Fibroblast of lung (primary cell): ENCODE results near the gene EFCAB14. TPM values are rescaled to one million over a fixed set of nuclear protein-coding genes. Genes with fewer than 3 reads are reported as not detected.
"Not testable (repeated sequence)": the region's sequence is repeated elsewhere in the genome, so short reads cannot be mapped to it uniquely, and the experiment has no call there.

ENCODE experiments used
- DNase-seq, 2 donors: peaks; one replicate each; pipeline versions ENCODE4 v3.0.0 to v3.0.0-alpha.2; 2010; ENCODE audit warnings: low read depth in 2 of 2
- H2AFZ ChIP-seq: 2 replicates; pipeline ENCODE4 v1.5.1; 2012; ENCODE audit warnings: low read length, control low read depth, inconsistent platforms
- H3K27ac ChIP-seq: 2 replicates; pipeline ENCODE4 v1.5.1; 2011; ENCODE audit warnings: low read length, control low read depth; ENCODE audit not compliant: insufficient read depth
- H3K27me3 ChIP-seq: 2 replicates; pipeline ENCODE4 v1.5.1; 2011; ENCODE audit warnings: mild to moderate bottlenecking, low read length; ENCODE audit not compliant: control insufficient read depth, insufficient read depth
- H3K36me3 ChIP-seq: 2 replicates; pipeline ENCODE4 v1.5.1; 2011; ENCODE audit warnings: low read length; ENCODE audit not compliant: control insufficient read depth, insufficient read depth
- H3K4me1 ChIP-seq: 2 replicates; pipeline ENCODE4 v1.5.1; 2011; ENCODE audit warnings: low read length; ENCODE audit not compliant: control insufficient read depth, insufficient read depth; ENCODE audit errors: extremely low read depth
- H3K4me2 ChIP-seq: 2 replicates; pipeline ENCODE4 v1.5.1; 2011; ENCODE audit warnings: low read length, control low read depth; ENCODE audit not compliant: insufficient read depth; ENCODE audit errors: extremely low read depth
- H3K4me3 ChIP-seq, 4 experiments: fragments of 200-600 bp in 1 of 4; sonication (generic) in 1 of 4; replicated peaks in 1 of 4; 2 replicates each; pipeline ENCODE4 v1.5.1; 2011 to 2016; ENCODE audit warnings: low read length in 4 of 4, low read depth in 3 of 4, mild to moderate bottlenecking in 3 of 4, control low read depth in 2 of 4, inconsistent platforms in 1 of 4, mixed read lengths in 1 of 4; ENCODE audit not compliant: insufficient read depth in 1 of 4; ENCODE audit errors: control extremely low read depth in 1 of 4
- H3K79me2 ChIP-seq: 2 replicates; pipeline ENCODE4 v1.5.1; 2012; ENCODE audit warnings: mild to moderate bottlenecking, low read length, inconsistent platforms; ENCODE audit not compliant: control insufficient read depth, insufficient read depth
- H3K9ac ChIP-seq: 2 replicates; pipeline ENCODE4 v1.5.1; 2011; ENCODE audit warnings: mild to moderate bottlenecking, low read length, control low read depth; ENCODE audit not compliant: insufficient read depth
- H3K9me3 ChIP-seq: 2 replicates; pipeline ENCODE4 v1.5.1; 2012; ENCODE audit warnings: low read depth, low read length; ENCODE audit not compliant: control insufficient read depth, insufficient read depth
- H4K20me1 ChIP-seq: 2 replicates; pipeline ENCODE4 v1.5.1; 2011; ENCODE audit warnings: low read length; ENCODE audit not compliant: control insufficient read depth, insufficient read depth; ENCODE audit errors: extremely low read depth
- EZH2 ChIP-seq: IDR thresholded peaks from 2 replicates; pipeline ENCODE4 v1.5.1; 2012; ENCODE audit warnings: low read length, control low read depth, mild to moderate bottlenecking; ENCODE audit errors: missing control alignments
- polyA plus RNA-seq, 2 donors: library from polyadenylated mRNA; depleted of rRNA in 1 of 2; stranded (reverse) in 1 of 2; unstranded in 1 of 2; fragments of >200 nt; gene quantifications; 2 replicates each; pipeline ENCODE4 v1.2.1, GENCODE V29; 2011 to 2012; ENCODE audit warnings: missing spikeins in 1 of 2
- total RNA-seq: library from RNA; depleted of rRNA; stranded (reverse); fragments of >200 nt; gene quantifications from 2 replicates; pipeline ENCODE4 v1.2.1, GENCODE V29; 2014
- TF ChIP-seq, protein P1 (sequence below), 2 donors: IDR thresholded peaks in 1 of 2; conservative IDR thresholded peaks in 1 of 2; 1 replicate in 1 of 2; 2 replicates in 1 of 2; pipeline ENCODE4 v1.5.1; 2011 to 2012; ENCODE audit warnings: low read length in 2 of 2, control low read depth in 1 of 2, inconsistent platforms in 1 of 2, low read depth in 1 of 2, mild to moderate bottlenecking in 1 of 2

Gene EFCAB14
- total and polyA plus RNA-seq, 2 donors (not counting 1 experiment from before 2014, with no cell fraction given) = 35.3 to 65.0 TPM

DNA sequence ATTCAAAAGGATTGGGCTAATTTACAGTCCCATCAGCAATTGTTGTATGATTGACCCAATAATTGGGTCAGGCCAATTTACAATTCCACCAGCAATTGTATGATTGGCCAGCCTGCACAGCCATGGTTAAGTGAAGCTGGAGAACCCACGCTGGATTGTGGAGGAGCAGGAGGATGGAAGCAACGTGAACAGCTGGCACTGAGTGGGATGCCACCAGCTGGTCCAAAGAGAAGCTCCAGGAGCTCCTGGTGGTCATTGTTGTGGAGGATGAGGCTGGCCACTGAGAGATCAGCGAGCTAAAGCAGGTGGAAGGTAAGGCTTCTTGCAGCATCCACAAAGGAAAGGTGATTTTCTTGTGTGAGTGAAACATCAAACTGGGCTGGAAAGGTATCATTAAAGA lies 23.2 kb upstream of the EFCAB14 start:
- Histone ChIP-seq H3K4me3 (no peak overlapping the region), H3K4me1 (no peaks in the 10 kb centered on the region), H3K4me2 (no peak overlapping the region), H3K9ac (no peak overlapping the region), H3K36me3 (no peaks in the 10 kb centered on the region), H3K27me3 (no peaks in the 10 kb centered on the region), H3K79me2 (no peaks in the 10 kb centered on the region), H3K27ac (no peak overlapping the region), H3K9me3 (no peaks in the 10 kb centered on the region), H4K20me1 (no peaks in the 10 kb centered on the region), H2AFZ (no peak overlapping the region)
- TF ChIP-seq, protein P1, sequence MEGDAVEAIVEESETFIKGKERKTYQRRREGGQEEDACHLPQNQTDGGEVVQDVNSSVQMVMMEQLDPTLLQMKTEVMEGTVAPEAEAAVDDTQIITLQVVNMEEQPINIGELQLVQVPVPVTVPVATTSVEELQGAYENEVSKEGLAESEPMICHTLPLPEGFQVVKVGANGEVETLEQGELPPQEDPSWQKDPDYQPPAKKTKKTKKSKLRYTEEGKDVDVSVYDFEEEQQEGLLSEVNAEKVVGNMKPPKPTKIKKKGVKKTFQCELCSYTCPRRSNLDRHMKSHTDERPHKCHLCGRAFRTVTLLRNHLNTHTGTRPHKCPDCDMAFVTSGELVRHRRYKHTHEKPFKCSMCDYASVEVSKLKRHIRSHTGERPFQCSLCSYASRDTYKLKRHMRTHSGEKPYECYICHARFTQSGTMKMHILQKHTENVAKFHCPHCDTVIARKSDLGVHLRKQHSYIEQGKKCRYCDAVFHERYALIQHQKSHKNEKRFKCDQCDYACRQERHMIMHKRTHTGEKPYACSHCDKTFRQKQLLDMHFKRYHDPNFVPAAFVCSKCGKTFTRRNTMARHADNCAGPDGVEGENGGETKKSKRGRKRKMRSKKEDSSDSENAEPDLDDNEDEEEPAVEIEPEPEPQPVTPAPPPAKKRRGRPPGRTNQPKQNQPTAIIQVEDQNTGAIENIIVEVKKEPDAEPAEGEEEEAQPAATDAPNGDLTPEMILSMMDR (conservative IDR thresholded peaks at IDR 0.05 in 1 of 2, IDR thresholded peaks at IDR 0.05 in 1 of 2; ENCODE audit: low read depth in 1 of 2, low read length in 2 of 2) = no peak
- no peak for TF ChIP-seq EZH2
- DNase-seq = no peak

DNA sequence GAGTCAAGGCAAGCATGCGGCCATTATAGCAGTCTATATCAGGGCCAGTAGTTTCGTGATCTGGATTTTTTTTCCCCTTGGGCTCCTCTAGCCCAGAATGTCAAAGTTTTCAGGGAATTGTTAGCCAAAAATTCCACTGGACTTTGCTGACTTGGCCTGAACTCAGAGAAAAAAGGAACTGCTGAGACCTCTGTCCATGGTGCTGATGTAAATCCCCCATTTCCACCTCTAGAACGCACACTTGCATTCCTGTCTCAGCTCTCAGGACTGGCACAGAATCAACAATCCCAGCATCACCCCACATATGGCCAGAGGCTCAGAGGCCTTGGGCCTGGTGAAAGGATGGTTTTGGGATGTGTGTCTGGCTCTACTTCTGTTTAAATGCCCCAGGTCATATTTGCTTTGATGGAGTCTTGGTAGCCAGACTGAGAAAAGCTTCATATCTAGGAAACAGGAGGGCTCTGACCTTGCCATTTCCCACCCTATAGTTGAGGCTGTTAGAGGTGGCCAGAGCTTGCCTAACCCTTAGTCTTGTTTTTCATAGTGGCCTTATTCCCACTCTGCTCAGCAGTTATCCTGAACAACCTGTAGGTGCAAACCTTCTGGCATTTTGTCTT lies 16.9 kb upstream of the EFCAB14 start:
- Histone ChIP-seq H4K20me1 (no peaks in the 10 kb centered on the region), H3K79me2 (no peaks in the 10 kb centered on the region), H2AFZ (no peak overlapping the region), H3K27me3 (no peaks in the 10 kb centered on the region), H3K27ac (no peak overlapping the region), H3K9ac (no peak overlapping the region), H3K9me3 (no peaks in the 10 kb centered on the region), H3K4me3 (no peak overlapping the region), H3K36me3 (no peaks in the 10 kb centered on the region), H3K4me2 (no peak overlapping the region), H3K4me1 (no peaks in the 10 kb centered on the region)
- peak; percentile 54 to 65 for DNase-seq
- TF ChIP-seq, protein P1 (conservative IDR thresholded peaks at IDR 0.05 in 1 of 2, IDR thresholded peaks at IDR 0.05 in 1 of 2; ENCODE audit: low read depth in 1 of 2, low read length in 2 of 2) = peak; percentile 37 to 45
- TF ChIP-seq EZH2 = no peak

DNA sequence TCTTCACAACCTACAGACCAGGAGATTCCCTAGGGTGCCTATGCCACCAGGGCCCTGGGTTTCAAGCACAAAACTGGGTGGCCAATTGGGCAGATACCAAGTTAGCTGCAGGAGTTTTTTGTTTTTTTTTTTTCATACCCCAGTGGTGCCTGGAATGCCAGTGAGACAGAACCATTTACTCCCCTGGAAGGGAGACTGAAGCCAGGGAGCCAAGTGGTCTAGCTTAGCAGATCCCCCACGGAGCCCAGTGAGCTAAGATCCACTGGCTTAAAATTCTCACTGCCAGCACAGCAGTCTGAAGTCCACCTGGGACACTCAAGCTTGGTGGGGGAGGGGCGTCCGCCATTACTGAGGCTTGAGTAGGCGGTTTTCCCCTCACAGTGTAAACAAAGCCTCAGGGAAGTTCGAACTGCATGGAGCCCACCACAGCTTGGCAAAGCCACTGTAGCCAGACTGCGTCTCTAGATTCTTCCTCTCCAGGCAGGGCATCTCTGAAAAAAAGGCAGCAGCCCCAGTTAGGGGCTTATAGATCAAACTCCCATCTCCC lies 9.5 kb upstream of the EFCAB14 start:
- not testable (repeated sequence) for H3K9ac ChIP-seq, H3K4me3 ChIP-seq, H3K9me3 ChIP-seq, H3K27ac ChIP-seq, H4K20me1 ChIP-seq, H3K36me3 ChIP-seq, H3K79me2 ChIP-seq, H3K27me3 ChIP-seq, H3K4me2 ChIP-seq, DNase-seq, H3K4me1 ChIP-seq, H2AFZ ChIP-seq
